SK-N-SH treated with all-trans-retinoic acid at 6 μM for 48 hours (cell line): Measurements from ENCODE around the gene EVPL.

Source experiments
- ATAC-seq: fragments of 200-7000 bp; cut with Tn5 transposase; 3 replicates; pipeline ENCODE4 v1.9.1; 2020; ENCODE audit warnings: mild to moderate bottlenecking, moderate library complexity
- ARNTL ChIP-seq: fragments of 450-650 bp; formaldehyde crosslinking; IDR thresholded peaks from 2 replicates; pipeline ENCODE4 v1.5.0; 2020; ENCODE audit warnings: low read depth, mild to moderate bottlenecking, moderate library complexity, borderline replicate concordance
- BACH2 ChIP-seq: fragments of 250-450 bp; sonication (Bioruptor Pico); IDR thresholded peaks from 2 replicates; pipeline ENCODE4 v1.9.0; 2021; ENCODE audit warnings: mild to moderate bottlenecking, borderline replicate concordance
- CSDC2 ChIP-seq: fragments of 250-450 bp; sonication (Bioruptor Pico); IDR thresholded peaks from 2 replicates; pipeline ENCODE4 v1.5.0; 2020; ENCODE audit warnings: mild to moderate bottlenecking, moderate library complexity
- ESRRG ChIP-seq: fragments of 250-450 bp; sonication (Bioruptor Pico); IDR thresholded peaks from 2 replicates; pipeline ENCODE4 v1.6.1; 2021; ENCODE audit warnings: mild to moderate bottlenecking
- GLIS3 ChIP-seq: fragments of 250-450 bp; sonication (Bioruptor Pico); IDR thresholded peaks from 2 replicates; pipeline ENCODE4 v1.5.0; 2020; ENCODE audit warnings: mild to moderate bottlenecking, moderate library complexity
- ISL1 ChIP-seq: fragments of 250-450 bp; sonication (Bioruptor Pico); IDR thresholded peaks from 2 replicates; pipeline ENCODE4 v2.1.2; 2022; ENCODE audit warnings: mild to moderate bottlenecking, moderate library complexity
- OSR1 ChIP-seq: fragments of 250-450 bp; sonication (Bioruptor Pico); IDR thresholded peaks from 2 replicates; pipeline ENCODE4 v1.8.0; 2022; ENCODE audit warnings: moderate library complexity, mild to moderate bottlenecking, inconsistent platforms
- PPARA ChIP-seq: fragments of 250-450 bp; sonication (Bioruptor Pico); IDR thresholded peaks from 2 replicates; pipeline ENCODE4 v1.5.0; 2020; ENCODE audit warnings: mild to moderate bottlenecking, borderline replicate concordance
- SNAI2 ChIP-seq: fragments of 250-450 bp; sonication (Bioruptor Pico); IDR thresholded peaks from 2 replicates; pipeline ENCODE4 v1.5.0; 2020; ENCODE audit warnings: mild to moderate bottlenecking, moderate library complexity
- TCF4 ChIP-seq: fragments of 250-450 bp; sonication (Bioruptor Pico); IDR thresholded peaks from 2 replicates; pipeline ENCODE4 v1.8.0; 2021; ENCODE audit warnings: mild to moderate bottlenecking, moderate library complexity, borderline replicate concordance
- TOX ChIP-seq: fragments of 250-450 bp; sonication (Bioruptor Pico); IDR thresholded peaks from 2 replicates; pipeline ENCODE4 v1.8.0; 2021; ENCODE audit warnings: mild to moderate bottlenecking, moderate library complexity, borderline replicate concordance
- ZC3H10 ChIP-seq: fragments of 250-450 bp; sonication (Bioruptor Pico); IDR thresholded peaks from 2 replicates; pipeline ENCODE4 v1.5.1; 2021; ENCODE audit warnings: mild to moderate bottlenecking, moderate library complexity
- ZFP3 ChIP-seq: fragments of 250-450 bp; sonication (Bioruptor Pico); IDR thresholded peaks from 2 replicates; pipeline ENCODE4 v1.5.0; 2020; ENCODE audit warnings: mild to moderate bottlenecking, moderate library complexity
- ZFP30 ChIP-seq: fragments of 450-650 bp; formaldehyde crosslinking; IDR thresholded peaks from 2 replicates; pipeline ENCODE4 v1.5.0; 2022; ENCODE audit warnings: mild to moderate bottlenecking, moderate library complexity
- ZNF565 ChIP-seq: fragments of 450-650 bp; formaldehyde crosslinking; conservative IDR thresholded peaks from 2 replicates; pipeline ENCODE4 v1.5.0; 2020; ENCODE audit warnings: low read depth, mild to moderate bottlenecking, moderate library complexity
- ZNF70 ChIP-seq: fragments of 450-650 bp; formaldehyde crosslinking; IDR thresholded peaks from 2 replicates; pipeline ENCODE4 v1.5.0; 2020; ENCODE audit warnings: mild to moderate bottlenecking, moderate library complexity
- ZNF8 ChIP-seq: fragments of 450-650 bp; formaldehyde crosslinking; IDR thresholded peaks from 2 replicates; pipeline ENCODE4 v1.5.0; 2020; ENCODE audit warnings: mild to moderate bottlenecking, moderate library complexity
- TF ChIP-seq, protein P1 (sequence below): fragments of 250-450 bp; sonication (Bioruptor Pico); IDR thresholded peaks from 2 replicates; pipeline ENCODE4 v1.5.1; 2021; ENCODE audit warnings: mild to moderate bottlenecking, moderate library complexity
- TF ChIP-seq, protein P2 (sequence below): fragments of 250-450 bp; sonication (Bioruptor Pico); IDR thresholded peaks from 2 replicates; pipeline ENCODE4 v1.8.0; 2020; ENCODE audit warnings: mild to moderate bottlenecking, moderate library complexity, borderline replicate concordance
- TF ChIP-seq, protein P3 (sequence below): fragments of 250-450 bp; sonication (Bioruptor Pico); IDR thresholded peaks from 2 replicates; pipeline ENCODE4 v1.8.0; 2021; ENCODE audit warnings: low read depth, mild to moderate bottlenecking, moderate library complexity, borderline replicate concordance

Gene EVPL

DNA sequence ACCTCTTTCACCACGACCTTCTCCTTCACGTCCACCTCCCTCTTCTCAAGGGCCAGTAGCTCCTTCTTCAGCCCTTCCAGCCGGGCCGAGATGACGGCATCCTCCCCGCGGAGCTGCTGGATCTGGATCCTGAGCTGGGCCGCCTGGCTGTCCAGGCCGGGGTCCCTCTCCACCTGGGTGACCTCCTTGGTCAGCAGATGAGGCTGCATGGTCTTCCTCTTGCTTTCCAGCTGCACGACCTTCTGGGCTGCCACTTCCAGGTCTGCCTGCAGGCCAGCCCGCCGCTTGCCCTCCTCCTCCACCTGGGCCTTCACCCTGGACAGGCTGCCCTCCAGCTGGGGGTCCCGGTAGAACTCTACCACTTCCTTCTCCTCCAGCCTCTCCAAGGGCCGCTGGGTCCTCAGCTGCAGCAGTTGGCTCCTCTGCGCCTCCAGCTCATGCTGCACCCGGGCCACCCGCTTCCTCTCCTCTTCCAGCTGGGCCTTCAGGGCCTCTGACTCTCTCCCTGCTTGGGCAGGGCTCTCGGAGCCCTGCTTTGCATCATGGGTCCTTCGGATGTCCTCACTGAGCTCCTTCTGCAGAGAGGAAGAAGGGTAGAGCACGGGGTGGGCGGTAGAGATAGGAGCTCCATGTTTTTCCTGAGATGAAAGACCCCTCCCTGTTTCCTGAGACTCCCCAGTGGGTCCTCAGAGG lies 17.0 kb downstream of the EVPL start:
- no peak for ATAC-seq
- TF ChIP-seq, protein P1, sequence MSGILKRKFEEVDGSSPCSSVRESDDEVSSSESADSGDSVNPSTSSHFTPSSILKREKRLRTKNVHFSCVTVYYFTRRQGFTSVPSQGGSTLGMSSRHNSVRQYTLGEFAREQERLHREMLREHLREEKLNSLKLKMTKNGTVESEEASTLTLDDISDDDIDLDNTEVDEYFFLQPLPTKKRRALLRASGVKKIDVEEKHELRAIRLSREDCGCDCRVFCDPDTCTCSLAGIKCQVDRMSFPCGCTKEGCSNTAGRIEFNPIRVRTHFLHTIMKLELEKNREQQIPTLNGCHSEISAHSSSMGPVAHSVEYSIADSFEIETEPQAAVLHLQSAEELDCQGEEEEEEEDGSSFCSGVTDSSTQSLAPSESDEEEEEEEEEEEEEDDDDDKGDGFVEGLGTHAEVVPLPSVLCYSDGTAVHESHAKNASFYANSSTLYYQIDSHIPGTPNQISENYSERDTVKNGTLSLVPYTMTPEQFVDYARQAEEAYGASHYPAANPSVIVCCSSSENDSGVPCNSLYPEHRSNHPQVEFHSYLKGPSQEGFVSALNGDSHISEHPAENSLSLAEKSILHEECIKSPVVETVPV (CRISPR knock-in tag): no peak
- TF ChIP-seq ZNF565 (CRISPR knock-in tag): no peak
- no peak for TF ChIP-seq ESRRG
- no peak for TF ChIP-seq ARNTL (CRISPR knock-in tag)
- TF ChIP-seq, protein P2, sequence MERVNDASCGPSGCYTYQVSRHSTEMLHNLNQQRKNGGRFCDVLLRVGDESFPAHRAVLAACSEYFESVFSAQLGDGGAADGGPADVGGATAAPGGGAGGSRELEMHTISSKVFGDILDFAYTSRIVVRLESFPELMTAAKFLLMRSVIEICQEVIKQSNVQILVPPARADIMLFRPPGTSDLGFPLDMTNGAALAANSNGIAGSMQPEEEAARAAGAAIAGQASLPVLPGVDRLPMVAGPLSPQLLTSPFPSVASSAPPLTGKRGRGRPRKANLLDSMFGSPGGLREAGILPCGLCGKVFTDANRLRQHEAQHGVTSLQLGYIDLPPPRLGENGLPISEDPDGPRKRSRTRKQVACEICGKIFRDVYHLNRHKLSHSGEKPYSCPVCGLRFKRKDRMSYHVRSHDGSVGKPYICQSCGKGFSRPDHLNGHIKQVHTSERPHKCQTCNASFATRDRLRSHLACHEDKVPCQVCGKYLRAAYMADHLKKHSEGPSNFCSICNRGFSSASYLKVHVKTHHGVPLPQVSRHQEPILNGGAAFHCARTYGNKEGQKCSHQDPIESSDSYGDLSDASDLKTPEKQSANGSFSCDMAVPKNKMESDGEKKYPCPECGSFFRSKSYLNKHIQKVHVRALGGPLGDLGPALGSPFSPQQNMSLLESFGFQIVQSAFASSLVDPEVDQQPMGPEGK (CRISPR knock-in tag): no peak
- TF ChIP-seq, protein P3, sequence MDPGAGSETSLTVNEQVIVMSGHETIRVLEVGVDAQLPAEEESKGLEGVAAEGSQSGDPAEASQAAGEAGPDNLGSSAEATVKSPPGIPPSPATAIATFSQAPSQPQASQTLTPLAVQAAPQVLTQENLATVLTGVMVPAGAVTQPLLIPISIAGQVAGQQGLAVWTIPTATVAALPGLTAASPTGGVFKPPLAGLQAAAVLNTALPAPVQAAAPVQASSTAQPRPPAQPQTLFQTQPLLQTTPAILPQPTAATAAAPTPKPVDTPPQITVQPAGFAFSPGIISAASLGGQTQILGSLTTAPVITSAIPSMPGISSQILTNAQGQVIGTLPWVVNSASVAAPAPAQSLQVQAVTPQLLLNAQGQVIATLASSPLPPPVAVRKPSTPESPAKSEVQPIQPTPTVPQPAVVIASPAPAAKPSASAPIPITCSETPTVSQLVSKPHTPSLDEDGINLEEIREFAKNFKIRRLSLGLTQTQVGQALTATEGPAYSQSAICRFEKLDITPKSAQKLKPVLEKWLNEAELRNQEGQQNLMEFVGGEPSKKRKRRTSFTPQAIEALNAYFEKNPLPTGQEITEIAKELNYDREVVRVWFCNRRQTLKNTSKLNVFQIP (CRISPR knock-in tag): no peak
- no peak for TF ChIP-seq OSR1 (CRISPR knock-in tag)
- no peak for TF ChIP-seq ZNF8 (CRISPR knock-in tag)
- TF ChIP-seq, all 23 proteins: peak for 0

DNA sequence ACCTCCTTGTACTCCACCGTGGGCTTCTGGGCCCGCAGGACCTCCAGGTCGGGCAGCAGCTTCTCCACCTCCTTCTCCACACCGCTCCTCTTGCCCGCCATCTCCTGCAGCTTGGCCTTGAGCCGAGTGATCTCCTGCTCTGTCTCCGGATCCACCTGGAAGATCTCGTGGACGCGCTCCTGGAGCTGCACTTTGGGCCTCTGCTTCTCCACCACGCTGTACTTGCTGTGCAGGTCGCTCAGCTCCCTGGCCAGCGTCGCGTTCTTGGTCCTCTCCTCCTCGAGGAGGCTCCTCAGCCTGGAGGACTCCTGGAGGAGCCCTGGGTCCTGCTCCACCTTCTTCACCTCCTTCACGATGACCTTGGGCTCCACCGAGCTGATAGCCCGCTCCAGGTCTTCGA lies 17.7 kb downstream of the EVPL start:
- TF ChIP-seq ZNF8 (CRISPR knock-in tag) (no peak), CSDC2 (no peak), GLIS3 (no peak)

DNA sequence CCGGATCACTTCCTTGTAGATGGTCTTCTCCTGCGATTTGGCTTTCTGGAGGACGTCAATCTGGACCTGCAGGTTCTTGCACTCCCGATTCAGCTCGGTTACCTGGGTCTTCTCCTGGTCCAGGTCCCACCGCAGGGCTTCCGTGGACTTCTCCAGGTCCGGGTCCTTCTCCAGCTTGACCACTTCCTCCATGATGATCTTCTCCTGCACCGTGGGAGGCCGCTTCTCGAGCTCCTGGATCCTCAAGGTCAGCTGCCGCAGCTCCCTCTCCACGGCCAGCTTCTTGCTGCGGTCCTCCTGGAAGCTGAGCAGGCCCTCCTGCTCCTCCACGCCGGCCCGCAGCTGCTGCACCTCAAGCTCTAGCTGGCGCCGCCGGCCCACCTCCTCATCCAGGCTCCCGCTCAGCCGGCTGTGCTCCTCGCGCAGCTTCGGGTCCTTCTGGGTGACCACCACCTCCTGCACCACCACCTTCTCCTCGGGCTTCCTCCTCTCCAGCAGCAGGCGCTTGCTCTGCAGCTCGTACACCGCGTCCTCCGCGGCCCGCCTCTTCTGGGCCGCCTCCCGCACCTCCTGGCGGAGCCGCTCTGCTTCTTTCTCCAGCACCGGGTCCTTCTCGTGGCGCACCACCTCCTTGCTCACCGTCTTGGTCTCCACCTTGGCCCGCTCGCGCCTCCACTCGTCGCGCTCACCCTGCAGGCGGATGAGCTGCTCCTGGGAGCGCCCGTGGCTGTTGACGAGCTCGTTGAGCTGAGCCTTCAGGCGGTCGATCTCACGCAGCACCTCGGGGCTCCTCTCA lies 18.3 kb downstream of the EVPL start:
- TF ChIP-seq ZFP30 (CRISPR knock-in tag): no peak
- no peak for TF ChIP-seq SNAI2 (CRISPR knock-in tag)
- no peak for TF ChIP-seq ZFP3
- TF ChIP-seq ISL1 (CRISPR knock-in tag): no peak
- TF ChIP-seq, protein P3 (CRISPR knock-in tag): no peak
- TF ChIP-seq ESRRG: no peak
- no peak for TF ChIP-seq ARNTL (CRISPR knock-in tag)
- no peak for TF ChIP-seq BACH2
- no peak for TF ChIP-seq ZNF8 (CRISPR knock-in tag)
- no peak for TF ChIP-seq OSR1 (CRISPR knock-in tag)
- TF ChIP-seq PPARA (CRISPR knock-in tag): no peak
- TF ChIP-seq ZNF70 (CRISPR knock-in tag): no peak
- no peak for TF ChIP-seq CSDC2
- TF ChIP-seq ZC3H10 (CRISPR knock-in tag): no peak
- TF ChIP-seq TCF4 (CRISPR knock-in tag): no peak
- TF ChIP-seq GLIS3: no peak
- TF ChIP-seq, protein P1 (CRISPR knock-in tag): no peak
- TF ChIP-seq, protein P2 (CRISPR knock-in tag): no peak
- no peak for TF ChIP-seq TOX (CRISPR knock-in tag)
- no peak for ATAC-seq

More for the DNA sequence above, 17.7 kb downstream of the EVPL start:
- ATAC-seq: no peak
